ENCODE measurements around the gene TRAPPC3L.

Gene TRAPPC3L

DNA sequence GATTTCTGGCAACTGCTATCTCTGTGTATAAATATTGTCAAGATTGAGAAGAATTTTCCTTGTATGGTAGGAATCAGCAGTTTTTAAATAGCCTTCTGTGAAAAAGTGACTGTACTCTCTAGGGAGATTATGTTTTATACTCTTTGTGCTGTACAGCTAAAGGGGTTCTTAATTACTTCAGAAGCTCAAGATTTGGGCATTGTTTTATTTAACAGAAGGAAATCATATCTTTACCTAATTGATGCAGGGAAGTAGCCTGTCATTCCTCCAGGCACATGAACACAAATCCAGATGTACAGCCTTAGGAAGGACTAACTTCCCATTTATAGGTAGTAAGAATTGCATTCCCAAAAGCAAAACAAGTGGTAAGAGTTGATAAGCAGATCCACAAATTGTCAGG lies 32.8 kb downstream of the TRAPPC3L start:
- no peak for DNase-seq (ENCODE audit: low read depth)
- peak overlapping the region; percentile 50 for H3K4me3 ChIP-seq (ENCODE audit: control insufficient read depth, low read depth, low read length)

DNA sequence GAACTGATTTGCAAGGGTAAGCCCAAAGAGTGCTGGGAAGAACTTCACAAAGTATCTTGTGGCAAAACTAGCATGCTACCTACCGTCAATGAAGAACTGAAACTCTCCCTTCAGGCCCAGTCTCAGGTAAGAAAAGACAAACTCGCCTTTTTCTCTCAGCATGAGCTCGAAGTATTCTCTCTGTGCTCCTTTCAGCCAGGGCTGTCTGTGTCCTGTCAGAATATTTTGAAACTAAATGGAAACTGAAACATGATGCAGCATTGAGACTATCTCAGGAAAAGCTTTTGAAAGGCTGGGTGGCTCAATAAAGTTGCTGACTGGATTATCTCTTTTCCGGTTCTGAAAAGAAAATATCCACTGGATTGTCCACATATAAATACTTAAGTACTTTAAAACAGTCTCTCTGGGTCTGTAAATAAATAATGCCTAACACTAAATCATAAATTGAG lies 33.3 kb downstream of the TRAPPC3L start:
- no peak for DNase-seq (ENCODE audit: low read depth)
- peak overlapping the region; percentile 50 for H3K4me3 ChIP-seq (ENCODE audit: control insufficient read depth, low read depth, low read length)
- TF ChIP-seq, protein P1, sequence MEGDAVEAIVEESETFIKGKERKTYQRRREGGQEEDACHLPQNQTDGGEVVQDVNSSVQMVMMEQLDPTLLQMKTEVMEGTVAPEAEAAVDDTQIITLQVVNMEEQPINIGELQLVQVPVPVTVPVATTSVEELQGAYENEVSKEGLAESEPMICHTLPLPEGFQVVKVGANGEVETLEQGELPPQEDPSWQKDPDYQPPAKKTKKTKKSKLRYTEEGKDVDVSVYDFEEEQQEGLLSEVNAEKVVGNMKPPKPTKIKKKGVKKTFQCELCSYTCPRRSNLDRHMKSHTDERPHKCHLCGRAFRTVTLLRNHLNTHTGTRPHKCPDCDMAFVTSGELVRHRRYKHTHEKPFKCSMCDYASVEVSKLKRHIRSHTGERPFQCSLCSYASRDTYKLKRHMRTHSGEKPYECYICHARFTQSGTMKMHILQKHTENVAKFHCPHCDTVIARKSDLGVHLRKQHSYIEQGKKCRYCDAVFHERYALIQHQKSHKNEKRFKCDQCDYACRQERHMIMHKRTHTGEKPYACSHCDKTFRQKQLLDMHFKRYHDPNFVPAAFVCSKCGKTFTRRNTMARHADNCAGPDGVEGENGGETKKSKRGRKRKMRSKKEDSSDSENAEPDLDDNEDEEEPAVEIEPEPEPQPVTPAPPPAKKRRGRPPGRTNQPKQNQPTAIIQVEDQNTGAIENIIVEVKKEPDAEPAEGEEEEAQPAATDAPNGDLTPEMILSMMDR (IDR thresholded peaks at IDR 0.05; ENCODE audit: control insufficient read depth, insufficient read depth, low read depth, low read length, missing control alignments) = no peak

More for the DNA sequence above, 32.8 kb downstream of the TRAPPC3L start:
- TF ChIP-seq, protein P1 (IDR thresholded peaks at IDR 0.05; ENCODE audit: control insufficient read depth, insufficient read depth, low read depth, low read length, missing control alignments) = no peak

DNA sequence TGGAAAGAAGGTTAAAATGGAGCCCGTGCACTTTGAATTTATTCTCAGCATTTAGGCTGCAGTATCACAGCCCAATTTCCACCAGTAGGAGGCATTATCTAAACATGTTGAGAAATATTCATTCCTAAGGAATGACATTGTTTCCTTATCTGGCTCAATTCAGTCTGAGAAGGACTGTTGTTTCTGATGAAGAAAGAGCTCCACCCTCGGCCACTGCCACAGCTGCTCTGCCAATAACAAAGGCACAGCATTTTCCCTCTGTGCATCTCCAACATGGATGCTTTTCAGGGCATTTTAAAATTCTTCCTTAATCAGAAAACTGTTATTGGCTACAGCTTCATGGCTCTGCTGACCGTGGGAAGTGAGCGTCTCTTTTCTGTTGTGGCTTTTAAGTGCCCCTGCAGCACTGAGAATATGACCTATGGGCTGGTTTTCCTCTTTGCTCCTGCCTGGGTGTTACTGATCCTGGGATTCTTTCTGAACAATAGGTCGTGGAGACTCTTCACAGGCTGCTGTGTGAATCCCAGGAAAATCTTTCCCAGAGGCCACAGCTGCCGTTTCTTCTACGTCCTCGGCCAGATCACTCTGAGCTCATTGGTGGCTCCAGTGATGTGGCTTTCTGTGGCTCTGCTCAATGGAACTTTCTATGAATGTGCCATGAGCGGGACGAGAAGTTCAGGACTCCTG lies 33.9 kb downstream of the TRAPPC3L start, which contains the start of gene CALHM5:
TSS of gene CALHM5 (plus strand) at position 216 of the 687 bp plus-strand sequence. CDS start at position 274, 58 bp downstream.
- DNase-seq (ENCODE audit: low read depth) = peak; percentile 79
- H3K4me3 ChIP-seq (ENCODE audit: control insufficient read depth, low read depth, low read length) = peak within 1 kb of the TSS; percentile 50
- TF ChIP-seq, protein P1 (IDR thresholded peaks at IDR 0.05; ENCODE audit: control insufficient read depth, insufficient read depth, low read depth, low read length, missing control alignments) = peak; percentile 75

DNA sequence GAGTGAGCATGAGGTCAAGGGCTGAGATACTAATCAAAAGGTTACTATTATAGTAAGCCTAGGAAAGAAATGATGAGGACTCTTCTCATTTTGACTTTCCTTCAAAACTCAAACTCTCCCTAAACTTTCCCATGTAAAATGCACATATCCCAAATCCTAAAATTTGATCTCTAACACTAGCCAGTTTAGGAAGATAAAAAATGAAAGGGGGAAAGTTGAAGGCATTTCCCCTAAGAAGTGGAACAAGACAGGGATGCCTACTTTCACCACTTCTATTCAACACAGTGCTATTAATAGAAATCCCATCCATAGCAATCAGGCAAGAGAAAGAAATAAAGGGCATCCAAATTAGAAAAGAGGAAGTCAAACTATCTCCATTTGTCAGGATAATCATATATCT lies 37.0 kb downstream of the TRAPPC3L start:
- TF ChIP-seq, protein P1 (IDR thresholded peaks at IDR 0.05; ENCODE audit: control insufficient read depth, insufficient read depth, low read depth, low read length, missing control alignments) = no peak
- DNase-seq (ENCODE audit: low read depth) = no peak
- no peak overlapping the region for H3K4me3 ChIP-seq (ENCODE audit: control insufficient read depth, low read depth, low read length)

DNA sequence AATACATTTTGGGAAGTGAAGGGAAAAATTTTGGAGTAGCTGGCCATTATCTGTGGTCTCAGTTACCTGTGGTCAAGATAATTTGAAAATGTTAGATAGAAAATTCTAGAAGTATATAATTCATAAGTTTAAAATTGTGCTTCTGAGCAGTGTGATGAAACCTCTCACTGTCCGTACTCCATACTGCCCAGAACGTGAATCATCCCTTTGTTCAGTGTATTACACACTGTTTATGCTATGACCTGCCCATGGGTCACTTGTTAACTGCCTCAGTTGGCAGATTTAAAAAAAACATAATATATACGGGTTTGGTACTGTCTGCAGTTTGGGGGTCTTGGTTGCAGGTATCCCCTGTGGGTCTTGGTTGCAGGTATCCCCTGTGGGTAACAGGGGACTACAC lies 38.2 kb downstream of the TRAPPC3L start:
- TF ChIP-seq, protein P1 (IDR thresholded peaks at IDR 0.05; ENCODE audit: control insufficient read depth, insufficient read depth, low read depth, low read length, missing control alignments) = no peak
- H3K4me3 ChIP-seq (ENCODE audit: control insufficient read depth, low read depth, low read length) = no peak overlapping the region
- no peak for DNase-seq (ENCODE audit: low read depth)

DNA sequence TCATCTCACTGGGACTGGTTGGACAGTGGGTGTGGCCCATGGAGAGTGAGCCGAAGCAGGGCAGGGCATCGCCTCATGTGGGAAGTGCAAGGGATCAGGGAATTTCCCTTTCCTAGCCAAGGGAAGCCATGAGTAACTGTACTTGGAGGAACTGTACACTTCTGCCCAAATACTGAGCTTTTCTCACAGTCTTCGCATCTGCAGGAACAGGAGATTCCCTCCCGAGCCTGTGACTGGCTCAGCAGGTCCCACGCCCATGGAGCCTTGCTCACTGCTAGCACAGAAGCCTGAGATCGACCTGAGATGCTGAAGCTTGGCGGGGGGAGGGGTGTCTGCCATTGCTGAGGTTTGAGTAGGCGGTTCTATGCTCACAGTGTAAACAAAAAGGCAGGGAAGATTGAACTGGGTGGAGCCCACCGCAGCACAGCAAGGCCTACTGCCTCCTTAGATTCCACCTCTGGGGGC lies 44.5 kb downstream of the TRAPPC3L start:
- DNase-seq (ENCODE audit: low read depth) = no peak
- no peak overlapping the region for H3K4me3 ChIP-seq (ENCODE audit: control insufficient read depth, low read depth, low read length)

More for the DNA sequence above, 44.5 kb downstream of the TRAPPC3L start:
- TF ChIP-seq, protein P1 (IDR thresholded peaks at IDR 0.05; ENCODE audit: control insufficient read depth, insufficient read depth, low read depth, low read length, missing control alignments) = no peak
